HG03378 (cell line): ENCODE results near the gene GJD4.

Experiments used
- ATAC-seq: cut with Tn5 transposase; IDR thresholded peaks from one replicate; pipeline ENCODE4 v1.9.1; 2021; ENCODE audit warnings: mild to moderate bottlenecking, moderate library complexity; ENCODE audit not compliant: unreplicated experiment

Gene GJD4

DNA sequence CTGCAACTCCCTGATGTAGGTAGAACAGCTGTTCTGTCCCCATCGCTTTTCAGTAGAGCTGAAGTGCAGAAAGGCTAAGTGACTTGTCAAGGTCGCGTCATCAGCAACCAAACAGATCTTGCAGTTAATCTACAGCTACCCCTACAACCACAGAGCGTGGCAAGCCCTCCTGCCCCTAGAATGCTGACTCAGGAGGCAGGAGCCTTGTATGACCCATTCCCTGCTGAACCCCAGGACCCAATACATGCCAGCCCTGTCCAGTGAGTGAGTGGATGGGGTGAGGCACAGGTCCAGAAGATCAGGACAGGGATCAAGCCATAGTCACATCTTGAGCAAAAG is 26.6 kb upstream of the GJD4 start:
- no peak for ATAC-seq

GRCh38 chr10:35579116-35579515 is 26.0 kb upstream of the GJD4 start:
- ATAC-seq: no peak

GRCh38 chr10:35579726-35580422 is 25.3 kb upstream of the GJD4 start:
- no peak for ATAC-seq

GRCh38 chr10:35580423-35580770 is 24.7 kb upstream of the GJD4 start:
- ATAC-seq: no peak

- no peak for ATAC-seq
These were observed 23.5 kb upstream of the GJD4 start for GRCh38 chr10:35581655-35582054.

DNA sequence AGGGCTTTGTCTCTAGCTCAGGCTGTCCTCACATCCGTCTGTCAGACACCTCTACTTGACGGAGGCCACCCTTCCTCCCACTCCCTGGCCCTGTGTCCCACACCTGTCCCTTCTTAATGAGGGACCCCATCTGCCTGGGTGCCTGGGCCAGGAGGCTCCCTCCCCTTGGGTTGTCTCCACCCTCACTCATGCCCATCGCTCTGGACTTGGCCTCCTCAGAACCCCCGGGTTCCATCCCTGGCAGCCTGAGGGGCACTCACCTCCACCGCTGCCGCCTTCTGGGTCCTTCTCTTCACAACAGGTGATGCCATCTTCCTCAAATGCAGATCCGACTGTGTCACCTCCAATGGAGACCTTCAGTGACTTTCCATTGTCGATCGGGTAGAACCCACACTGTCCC is 20.2 kb upstream of the GJD4 start:
- ATAC-seq: no peak

DNA sequence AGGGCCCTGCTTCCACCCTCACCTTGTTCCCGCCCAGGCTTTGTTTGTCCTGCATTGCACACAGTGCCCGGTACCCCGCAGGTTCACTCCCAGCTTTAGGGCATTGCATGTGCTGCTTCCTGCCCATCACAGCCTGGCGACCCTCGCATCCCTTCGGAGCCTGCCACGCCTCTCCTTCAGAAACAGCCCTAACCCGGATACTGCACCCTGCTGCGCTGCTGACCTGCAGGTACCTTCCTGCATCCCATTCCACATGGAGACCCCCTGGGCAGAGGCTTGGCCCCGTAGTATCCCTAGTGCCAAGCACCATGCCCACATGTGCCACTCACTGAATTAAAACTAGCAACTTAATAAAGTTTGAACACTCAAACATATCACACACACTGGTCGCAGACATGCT is 19.8 kb upstream of the GJD4 start:
- no peak for ATAC-seq

DNA sequence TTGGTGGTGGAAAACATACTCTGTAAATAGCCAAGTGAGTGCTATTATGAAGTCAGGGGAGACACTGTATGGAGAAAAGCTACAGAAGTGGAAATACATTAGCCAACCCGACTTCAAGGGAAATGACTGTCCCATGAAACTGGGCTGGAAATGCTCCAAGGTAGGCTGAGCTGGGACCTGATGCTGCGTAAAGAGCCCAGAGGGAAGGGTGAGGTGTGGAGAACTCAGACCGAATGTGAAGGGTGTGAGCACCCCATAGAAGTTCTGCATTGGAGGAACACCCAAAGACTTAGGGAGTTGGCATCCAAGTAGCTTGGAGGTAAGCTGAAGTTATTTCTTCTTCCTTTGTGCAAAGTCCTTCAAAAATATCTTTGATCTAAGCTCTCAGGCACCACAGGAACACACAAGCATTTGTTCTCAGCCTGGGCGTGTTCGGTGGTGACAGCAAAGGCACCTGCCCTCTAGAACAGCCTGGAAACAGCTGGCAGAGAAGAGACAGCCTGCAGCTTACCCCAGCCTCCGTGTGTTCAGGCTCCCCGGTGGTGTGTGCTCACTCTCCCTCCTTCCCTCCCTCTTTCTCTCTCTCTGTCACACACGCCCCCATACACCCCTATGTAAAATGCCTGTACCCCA is 19.1 kb upstream of the GJD4 start:
- no peak for ATAC-seq

DNA sequence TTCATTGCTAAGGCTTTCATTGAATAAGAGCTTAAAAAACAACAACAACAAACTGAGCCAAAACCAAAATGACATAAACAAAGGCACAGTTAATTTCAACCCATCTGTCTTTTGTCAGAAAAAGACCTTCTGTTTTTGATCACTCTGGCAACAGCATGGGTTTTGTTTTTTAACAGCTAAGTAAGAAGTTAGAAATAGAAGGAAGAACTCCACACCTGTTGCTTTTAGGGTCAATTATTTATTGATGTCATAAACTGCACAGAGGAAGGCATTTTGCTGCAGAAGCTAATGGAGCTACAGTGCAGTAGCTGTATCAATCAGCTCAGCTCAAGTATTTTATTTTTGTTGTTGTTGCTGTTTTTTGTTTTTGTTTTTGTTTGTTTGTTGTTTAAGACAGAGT is 16.3 kb upstream of the GJD4 start:
- no peak for ATAC-seq

- ATAC-seq: no peak
These were observed 12.7 kb upstream of the GJD4 start for GRCh38 chr10:35592441-35592840.

- ATAC-seq: no peak
These were observed 10.7 kb upstream of the GJD4 start for GRCh38 chr10:35594115-35595079.

DNA sequence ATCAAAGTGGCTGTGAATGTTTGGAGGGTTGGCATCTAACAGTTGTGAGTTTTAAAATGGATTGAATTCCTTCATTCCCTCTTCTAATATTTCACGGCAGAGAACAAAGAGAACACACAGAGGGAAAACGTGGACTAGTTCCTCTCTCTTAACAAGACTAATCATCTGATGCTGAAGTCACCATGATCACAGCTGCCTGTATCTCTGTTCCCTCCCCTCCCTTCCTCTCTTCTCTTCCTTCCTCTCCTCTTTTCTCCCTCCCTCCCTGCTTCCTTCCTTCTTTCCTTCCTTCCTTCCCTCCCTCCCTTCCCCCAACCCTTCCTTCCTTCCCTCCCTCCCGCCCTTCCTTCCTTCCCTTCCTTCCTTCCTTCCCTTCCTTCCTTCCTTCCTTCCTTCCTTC is 10.0 kb upstream of the GJD4 start:
- ATAC-seq: no peak

- no peak for ATAC-seq
These were observed 6.8 kb upstream of the GJD4 start for GRCh38 chr10:35598379-35598778.

DNA sequence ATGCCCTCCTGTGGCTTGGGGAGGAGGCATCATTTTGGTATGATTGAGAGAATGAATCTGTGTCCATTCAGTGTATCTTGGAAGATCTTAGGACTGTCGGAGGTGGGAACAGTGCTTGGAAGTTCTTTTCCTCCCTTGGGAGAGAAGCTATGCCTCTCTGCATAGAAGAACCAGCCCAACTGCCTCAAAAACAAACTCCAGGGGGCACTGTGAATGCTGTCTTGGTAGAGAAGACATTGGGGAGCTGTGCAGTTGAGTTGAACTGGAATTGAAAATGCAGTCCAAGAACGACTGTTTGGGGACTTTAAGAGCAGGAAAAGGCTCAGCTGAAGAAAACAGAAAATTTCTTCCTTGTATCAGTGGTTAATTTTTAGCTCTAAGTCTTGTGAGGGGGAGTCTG is 4.9 kb upstream of the GJD4 start:
- ATAC-seq: no peak

GRCh38 chr10:35606430-35606829 is 1.3 kb downstream of the GJD4 start:
- no peak for ATAC-seq

- no peak for ATAC-seq
These were observed 2.6 kb downstream of the GJD4 start for GRCh38 chr10:35607475-35608327.

DNA sequence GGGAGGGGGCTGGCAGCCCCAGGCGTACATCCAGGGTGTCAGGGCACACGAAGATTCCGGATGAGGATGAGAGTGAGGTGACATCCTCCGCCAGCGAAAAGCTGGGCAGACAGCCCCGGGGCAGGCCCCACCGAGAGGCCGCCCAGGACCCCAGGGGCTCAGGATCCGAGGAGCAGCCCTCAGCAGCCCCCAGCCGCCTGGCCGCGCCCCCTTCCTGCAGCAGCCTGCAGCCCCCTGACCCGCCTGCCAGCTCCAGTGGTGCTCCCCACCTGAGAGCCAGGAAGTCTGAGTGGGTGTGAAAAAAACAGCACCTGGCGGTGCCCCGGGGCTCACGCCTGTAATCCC is 3.2 kb downstream of the GJD4 start:
- no peak for ATAC-seq

GRCh38 chr10:35611750-35612149 is 6.6 kb downstream of the GJD4 start:
- no peak for ATAC-seq

DNA sequence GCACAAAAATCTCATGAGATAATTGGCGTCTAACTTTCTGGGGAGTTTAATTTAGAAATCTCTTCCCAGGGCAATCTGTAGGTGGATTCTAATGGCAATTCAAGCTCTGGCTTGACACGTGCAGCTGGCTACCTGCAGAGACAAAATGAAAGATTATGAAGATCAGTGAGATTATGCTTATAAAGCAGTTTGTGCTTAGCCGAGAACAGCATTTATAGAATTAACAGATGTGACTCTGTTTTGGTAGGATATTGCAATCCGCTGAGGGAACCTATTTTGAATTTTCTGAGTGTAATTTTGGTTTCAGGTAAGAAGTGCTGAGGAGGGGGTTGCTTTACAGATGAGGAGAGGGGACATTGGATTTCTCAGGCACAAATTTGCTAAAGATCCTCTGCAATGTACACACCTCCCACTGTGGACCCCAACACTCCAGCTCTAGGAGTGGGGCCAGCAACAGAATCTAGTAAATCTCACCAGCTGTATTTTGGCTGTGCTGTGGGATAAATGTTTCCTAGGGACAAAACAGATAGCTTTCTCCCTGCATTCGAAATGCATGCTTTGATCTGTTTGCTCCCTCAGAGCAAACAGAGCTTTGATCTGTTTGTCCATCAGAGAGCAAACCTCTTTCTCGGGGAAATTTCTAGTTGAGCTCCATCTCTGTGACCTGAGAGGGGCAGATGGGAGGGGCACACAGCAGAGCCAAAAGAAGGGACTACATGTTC is 7.4 kb downstream of the GJD4 start:
- no peak for ATAC-seq

DNA sequence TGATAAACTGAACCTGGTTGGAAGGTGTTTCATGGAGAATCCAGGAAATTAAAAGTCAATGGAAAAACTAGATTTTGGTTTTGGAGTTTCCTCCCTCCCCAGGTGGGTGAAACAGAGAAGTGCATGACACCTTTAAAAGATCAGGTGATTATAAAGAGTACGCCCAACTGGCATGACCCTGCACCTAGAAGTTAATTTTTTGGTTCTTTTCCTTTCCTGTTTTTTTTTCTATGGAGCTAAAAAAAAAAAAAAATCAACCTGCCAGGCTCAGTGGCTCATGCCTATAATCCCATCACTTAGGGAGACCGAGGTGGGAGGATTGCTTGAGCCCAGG is 7.9 kb downstream of the GJD4 start:
- ATAC-seq: no peak
